Bone marrow (tissue), 2 donors: ENCODE measurements around the gene NDUFAF3.
A peak's percentile ranks its signal among the peaks of the same experiment; 100 is the strongest.
"Not testable (repeated sequence)": the region's sequence is repeated elsewhere in the genome, so short reads cannot be mapped to it uniquely, and the experiment has no call there.

Source experiments
- DNase-seq, 2 donors: peaks; one replicate each; lab custom pipeline; 2025; lab: John Stamatoyannopoulos, UW

NDUFAF3 gene

GRCh38 chr3:48999085-48999858 lies 22.6 kb upstream of the NDUFAF3 start:
- no peak for DNase-seq

GRCh38 chr3:49001155-49001554 lies 20.8 kb upstream of the NDUFAF3 start:
- DNase-seq: no peak

- no peak for DNase-seq
Observed at GRCh38 chr3:49004352-49005302, 17.3 kb upstream of the NDUFAF3 start.

- DNase-seq: no peak
Observed at GRCh38 chr3:49005303-49005680, 16.6 kb upstream of the NDUFAF3 start.

- DNase-seq: no peak
Observed at GRCh38 chr3:49005998-49006397, 15.9 kb upstream of the NDUFAF3 start.

GRCh38 chr3:49006408-49007067 lies 15.4 kb upstream of the NDUFAF3 start:
- DNase-seq: no peak

- peak; percentile 92 to 96 for DNase-seq
Observed at GRCh38 chr3:49007068-49007770, 14.7 kb upstream of the NDUFAF3 start, which contains the start of gene WDR6. TSS of gene WDR6 (plus strand) at chr3:49007391. CDS start at chr3:49007432, 41 bp downstream.

- DNase-seq: peak; percentile 35 to 92
Observed at GRCh38 chr3:49007771-49008528, 14.0 kb upstream of the NDUFAF3 start.

GRCh38 chr3:49008627-49009026 lies 13.3 kb upstream of the NDUFAF3 start:
- DNase-seq: not testable (repeated sequence)

GRCh38 chr3:49009396-49009795 lies 12.5 kb upstream of the NDUFAF3 start:
- no peak for DNase-seq

GRCh38 chr3:49012441-49013017 lies 9.4 kb upstream of the NDUFAF3 start:
- no peak for DNase-seq

GRCh38 chr3:49013113-49013737 lies 8.7 kb upstream of the NDUFAF3 start:
- no peak for DNase-seq

- DNase-seq: peak in 1 of 2 donors; percentile 19
Observed at GRCh38 chr3:49013738-49014660, 7.9 kb upstream of the NDUFAF3 start.

- DNase-seq: no peak
Observed at GRCh38 chr3:49015072-49015471, 6.8 kb upstream of the NDUFAF3 start.

- no peak for DNase-seq
Observed at GRCh38 chr3:49015765-49016164, 6.2 kb upstream of the NDUFAF3 start.

GRCh38 chr3:49016414-49017228 lies 5.3 kb upstream of the NDUFAF3 start:
- DNase-seq: no peak

- no peak for DNase-seq
Observed at GRCh38 chr3:49017229-49017970, 4.5 kb upstream of the NDUFAF3 start.
